Activated T-cell treated with anti-CD3 and anti-CD28 coated beads for 24 hours (primary cell): Measurements from ENCODE around the gene TTC28.

Experiments
- DNase-seq: peaks from one replicate; pipeline ENCODE4 v3.0.0-alpha.2; 2020; ENCODE audit warnings: low read depth

The TTC28 gene

DNA sequence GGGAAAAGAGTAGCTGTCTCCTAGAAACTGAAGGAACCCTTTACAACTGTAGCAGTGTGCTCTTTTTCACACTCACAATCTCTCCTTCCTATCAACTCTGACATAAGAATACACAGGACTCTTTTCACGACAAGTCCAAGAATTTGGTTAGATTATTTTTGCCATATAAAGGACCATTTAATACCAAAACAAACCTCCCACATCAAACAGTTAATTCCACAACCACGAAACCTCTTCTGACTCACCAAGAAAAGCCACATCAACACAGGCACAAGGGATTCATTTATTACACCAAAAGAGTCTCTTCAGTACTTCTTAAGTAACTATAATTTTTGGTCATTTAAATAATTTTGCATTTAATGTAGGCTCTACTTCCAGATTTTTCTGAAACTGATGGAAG is 538.0 kb downstream of the TTC28 start:
- DNase-seq, result no peak

DNA sequence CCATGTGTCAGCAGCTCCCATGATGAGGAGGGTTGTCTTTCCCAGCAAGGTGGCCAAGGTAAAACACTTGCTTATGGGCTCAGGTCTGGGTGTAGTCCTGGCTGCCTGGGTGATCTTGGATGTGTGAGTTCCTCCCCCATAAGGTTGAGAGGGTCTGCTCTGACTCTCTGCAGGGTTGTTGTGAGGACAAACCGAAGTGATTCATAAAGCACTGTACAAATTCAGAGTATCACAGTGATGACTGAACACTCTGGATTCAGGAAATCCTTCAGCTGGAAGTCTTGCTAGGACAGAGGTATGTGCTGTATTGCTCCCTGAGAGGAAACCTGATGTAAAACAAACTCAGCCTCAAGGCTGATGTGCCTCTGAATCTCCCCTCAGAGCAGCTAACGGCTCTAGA is 539.7 kb downstream of the TTC28 start:
- no peak for DNase-seq

DNA sequence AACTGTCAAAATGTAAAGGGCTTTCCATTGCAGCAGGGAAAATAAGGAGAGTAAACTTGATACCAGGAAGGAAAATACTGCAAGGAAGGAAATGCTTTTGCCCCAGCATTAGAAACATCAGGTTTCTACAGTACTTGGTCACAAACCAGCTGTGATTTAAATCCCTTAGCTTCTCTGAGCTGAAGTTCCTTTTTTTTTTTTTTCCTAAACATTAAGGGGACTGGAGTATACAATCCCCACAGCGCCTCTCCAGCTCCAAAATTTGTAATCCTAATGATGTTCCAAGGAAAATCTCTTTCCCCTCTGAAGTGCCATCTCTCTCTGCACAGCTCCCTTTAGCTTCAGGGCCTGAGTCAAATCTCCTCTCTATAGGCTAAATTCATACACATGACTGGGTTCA is 540.1 kb downstream of the TTC28 start:
- no peak for DNase-seq

DNA sequence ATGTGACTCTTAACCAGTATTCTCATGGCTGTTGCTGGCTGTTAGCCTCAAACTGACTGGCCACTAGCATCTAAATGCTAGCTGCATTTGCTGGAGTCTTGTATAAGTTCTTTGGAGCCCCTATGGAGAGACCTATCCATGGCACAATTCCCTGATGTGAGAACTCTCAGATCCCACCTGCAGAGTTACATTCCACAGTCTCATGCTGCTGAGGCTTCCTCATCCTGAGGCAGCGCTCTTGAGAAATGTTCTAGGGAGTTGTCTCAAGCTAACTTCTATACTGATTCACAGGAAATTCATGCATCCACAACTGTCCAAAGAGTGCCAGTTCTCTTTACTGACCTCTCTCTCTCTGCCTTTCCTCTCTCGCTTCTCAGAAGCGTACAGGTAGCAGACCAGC is 542.6 kb downstream of the TTC28 start:
- DNase-seq, result no peak

DNA sequence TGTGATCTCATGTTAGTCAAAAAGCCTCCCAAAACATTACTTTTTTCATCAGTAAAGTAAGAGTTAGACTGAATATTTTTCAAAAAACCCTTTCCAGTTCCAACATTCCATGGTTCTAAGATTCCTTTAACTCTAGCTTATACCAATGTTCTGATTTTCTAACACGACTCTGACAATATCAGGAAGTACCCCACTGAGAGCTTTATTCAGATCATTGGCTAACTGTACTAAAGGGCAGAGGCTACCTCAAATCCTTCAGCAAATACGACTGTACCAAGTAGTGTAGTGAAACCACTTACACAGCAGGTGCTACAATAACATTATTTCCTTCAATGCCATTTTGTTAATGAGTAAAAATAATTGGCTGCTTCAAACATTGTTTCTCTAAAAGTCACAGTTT is 547.2 kb downstream of the TTC28 start:
- no peak for DNase-seq

DNA sequence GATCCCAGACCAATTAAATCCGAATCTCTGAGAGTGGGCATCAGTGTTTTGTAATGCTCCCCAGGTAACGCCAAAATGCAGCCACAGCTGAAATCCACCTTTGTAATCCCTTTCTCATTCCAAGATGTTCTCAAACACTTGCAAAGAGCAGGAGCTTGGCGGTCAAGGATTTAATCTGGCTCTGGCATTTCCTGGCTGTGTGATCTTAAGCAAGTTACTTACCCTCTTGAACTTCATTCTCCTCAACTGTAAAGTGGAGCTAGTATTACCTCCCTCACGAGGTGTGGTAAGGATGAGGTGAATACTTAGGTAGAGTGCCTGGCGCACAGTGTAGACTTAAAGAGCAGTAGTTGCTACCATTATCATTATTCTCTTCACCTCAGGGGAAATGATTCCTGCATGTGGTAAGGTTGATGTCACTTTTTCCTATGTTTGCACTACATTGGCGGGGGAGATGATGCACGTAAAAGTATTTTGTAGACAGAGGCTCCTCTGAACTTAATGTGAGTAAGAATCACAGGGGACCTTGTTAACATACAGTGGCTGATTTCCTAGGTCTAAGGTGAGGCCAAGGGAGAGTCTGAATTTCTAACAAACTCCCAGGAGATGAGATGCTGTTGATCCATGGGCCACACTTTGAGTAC is 550.2 kb downstream of the TTC28 start:
- no peak for DNase-seq

DNA sequence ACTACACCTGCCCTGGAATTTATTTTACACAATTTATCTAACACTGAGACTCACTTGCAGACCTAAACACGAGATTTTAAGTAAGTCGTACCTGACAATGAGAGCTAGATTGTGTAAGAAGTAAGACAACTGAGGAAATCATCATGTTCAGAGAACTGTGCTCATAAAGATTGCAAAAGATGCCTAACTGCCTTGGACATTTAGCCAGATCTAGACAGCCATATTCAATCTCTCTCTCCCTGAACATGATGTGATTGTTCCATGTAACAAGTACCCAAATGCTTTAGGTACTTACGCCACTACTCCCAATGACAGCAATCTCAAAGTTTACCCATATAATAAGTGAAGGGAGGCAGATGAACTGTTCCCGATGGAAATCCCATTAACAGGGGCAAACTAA is 550.8 kb downstream of the TTC28 start:
- DNase-seq, result no peak

DNA sequence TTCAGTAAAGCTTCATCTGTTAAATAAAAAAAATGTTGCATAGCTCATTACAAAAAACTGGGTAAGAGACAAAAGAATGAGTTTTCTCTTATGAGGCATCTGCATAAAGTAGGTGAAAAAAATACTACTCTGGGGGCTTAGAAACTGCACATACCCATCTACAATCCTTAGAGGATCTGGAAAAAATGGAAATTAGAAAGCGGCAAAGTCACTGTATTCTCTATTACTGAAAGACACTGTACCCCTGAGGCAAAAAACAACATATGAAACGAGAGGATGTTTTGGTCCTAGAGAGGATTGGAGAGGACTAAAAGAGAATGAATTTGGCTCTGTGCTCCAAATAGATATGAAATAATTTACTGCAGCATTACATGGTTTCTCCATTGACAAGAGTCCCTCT is 553.8 kb downstream of the TTC28 start:
- DNase-seq, result no peak

DNA sequence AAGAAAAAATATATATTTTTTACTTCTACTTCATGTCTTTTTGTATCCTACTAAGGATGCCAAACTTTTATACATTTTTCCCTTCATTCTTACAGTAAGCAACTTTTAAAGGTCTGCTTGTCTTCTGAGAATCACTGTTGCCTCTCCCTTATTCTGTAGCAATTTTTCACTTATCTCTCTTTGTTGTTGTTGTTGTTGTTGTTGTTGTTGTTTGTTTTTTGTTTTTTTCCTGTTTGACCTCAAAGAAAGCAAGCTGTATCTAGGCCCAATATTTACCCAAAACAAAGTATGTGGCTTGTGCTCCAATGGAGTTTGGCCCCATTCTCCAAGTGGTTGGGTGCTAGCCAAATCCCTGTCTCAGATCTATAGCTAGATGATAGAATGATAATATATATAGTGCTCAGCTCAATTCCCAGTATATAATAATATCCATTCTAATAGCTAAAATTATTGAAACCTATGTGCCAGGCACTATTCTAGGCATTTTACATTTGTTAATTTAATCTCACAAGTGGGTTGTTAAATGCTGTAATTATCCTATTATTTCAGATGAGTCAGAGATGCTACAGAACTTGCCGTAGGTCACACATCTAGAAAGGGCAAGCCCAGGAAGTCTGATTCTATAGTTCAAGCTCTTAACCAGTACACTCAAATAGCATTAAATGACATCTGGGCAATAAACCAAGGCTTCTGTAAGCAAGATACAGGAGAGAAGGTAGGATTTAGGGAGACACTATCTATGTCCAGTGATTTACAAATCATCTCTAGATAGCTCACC is 555.5 kb downstream of the TTC28 start:
- no peak for DNase-seq

DNA sequence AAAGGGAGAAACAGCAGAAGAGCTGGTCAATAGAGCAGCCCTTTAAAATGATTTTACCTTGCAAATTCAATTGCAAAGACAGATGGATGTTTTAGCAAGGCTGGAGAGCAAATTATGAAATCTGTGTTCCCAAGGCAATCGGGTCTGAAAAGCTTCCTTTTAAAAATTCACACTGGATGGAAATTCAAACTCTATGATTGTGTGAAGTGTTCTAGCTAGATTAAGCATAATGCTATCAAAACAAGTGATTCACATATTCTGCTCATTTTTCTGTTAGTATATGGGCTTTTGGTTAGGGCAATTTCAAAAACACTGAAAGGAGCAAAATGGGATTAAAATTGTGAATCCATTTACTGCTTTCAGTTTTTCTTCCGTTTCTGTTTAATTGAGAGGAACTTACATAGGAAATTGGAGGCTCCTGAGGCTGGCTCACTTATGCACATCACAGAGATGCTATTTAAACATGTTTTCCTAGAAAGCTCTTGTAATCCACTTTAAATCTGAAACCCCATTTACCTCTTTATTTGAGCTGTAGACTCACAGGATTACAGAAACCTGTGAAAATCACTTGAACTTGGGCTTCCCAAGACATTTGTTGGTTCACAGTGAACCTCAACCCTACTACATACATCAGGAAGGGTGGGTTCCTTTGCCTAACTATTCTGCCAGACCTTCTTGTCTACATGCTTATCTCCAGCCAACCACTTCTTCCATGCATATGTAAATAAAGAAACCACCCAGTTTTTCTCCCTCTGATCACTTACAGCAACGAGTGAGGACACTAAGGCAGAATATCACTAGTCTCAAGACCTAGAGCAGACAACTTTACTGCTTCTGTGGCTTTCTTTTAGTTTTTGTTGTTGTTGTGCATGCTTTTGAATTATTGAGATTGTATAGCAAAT is 558.7 kb downstream of the TTC28 start:
- no peak for DNase-seq

DNA sequence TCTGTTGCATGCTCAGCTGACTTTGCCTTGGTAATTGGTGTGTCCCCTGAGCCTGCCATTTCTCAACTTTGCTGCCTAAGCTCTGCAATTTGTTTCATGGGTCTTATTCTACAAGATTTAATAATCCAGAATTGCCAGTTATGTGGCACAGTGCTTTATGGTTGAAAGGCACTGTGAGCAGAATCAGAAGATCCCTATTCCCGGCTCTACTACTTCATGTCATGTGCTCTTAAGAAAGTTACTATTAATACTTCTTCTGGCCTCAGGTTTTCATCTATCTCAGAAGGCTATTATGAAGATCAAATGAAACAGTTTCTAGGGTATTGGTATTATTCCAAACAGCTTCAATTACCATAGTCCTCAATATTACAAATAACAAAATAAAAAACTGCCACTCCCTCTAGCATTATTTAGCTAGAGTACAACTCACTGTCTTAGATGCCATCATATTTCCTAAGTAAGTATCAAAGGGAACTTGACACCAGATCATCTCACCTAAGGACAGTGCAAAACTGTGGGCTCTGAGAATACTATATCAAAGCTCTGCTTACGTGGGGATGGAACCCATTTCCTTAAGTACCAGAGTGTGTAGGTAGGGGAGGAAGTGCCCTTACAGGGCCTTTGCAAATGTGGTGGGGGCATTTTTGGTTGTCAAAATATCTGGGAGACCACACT is 560.5 kb downstream of the TTC28 start:
- DNase-seq, result no peak

DNA sequence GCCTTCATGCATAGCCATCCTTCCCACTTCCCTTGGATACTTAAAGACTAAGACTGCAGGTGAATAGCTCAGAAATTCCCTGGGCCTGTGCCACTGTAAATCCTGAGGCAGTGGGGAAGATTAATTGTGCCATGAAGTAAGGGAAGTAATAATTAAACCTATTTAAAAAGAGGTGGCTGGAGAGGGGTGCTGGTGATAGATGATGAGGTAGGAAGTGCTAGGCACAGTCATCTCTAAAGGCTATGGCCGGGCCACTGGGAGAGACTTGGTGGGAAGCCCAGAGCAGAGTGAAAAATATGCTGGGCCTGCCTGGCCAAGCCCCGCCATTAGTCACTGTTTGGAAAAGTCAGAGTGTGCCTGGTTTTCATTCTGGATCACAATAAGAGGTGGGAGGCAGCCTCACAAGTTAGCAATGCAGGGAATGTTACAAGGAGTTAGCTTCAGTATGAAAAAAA is 563.4 kb downstream of the TTC28 start:
- no peak for DNase-seq

DNA sequence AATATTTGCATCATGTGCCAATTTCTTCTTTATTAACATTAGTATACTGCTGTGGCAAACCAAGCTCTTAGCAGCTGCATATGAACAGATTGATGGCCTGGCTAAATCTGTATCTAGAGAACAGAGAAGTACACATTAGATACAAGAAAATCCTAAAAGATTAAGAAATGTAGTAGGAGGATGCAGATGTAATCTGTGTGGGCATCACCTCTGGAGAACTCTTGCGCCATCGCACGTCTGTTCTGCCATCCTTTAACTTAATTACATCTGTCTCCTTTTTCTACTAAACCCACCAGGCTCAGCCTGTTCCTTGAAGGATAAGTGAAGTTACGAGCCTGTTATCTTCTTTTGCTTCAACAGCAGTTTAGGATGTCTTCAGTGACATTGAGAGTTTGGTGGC is 564.2 kb downstream of the TTC28 start:
- no peak for DNase-seq

DNA sequence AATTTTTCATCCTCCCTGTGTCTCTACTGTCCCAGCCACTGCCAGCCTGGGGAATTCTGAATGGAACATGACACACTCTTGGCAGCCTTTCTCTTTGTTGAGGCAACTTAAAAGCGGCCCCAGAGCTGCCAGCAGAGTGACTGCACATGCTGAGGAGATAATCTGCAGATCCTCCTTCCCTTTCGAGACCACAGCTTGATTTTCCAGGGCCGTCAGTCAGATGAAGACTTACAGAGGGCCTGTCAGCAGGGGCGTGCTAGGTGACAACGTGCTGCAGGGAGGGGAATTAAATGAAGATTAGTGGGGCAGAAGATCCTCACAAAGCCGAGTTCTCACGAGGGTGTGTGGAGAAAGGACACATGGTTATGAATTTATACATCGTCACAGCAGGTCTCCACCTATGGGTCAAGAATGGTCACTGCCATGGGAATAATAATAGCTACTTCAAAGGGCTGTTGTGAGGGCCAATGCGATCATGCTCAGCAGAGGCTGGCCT is 567.0 kb downstream of the TTC28 start:
- no peak for DNase-seq

DNA sequence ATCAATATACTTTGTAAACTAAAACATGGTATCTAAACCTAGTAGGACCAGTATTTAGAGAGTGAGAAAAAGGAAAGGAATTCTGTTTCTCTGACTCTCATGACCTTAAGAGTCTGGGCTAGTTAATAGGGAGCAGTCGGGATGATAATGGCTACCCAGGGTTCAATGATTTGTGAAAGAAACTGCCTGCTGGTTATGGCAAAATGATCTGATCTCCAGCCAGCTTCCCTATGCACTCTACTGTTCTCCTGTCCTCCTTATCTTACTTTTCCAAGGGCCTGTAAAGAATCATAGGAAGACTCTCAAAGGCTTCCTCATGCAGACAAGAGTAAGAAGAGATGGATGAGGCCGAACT is 567.5 kb downstream of the TTC28 start:
- no peak for DNase-seq

DNA sequence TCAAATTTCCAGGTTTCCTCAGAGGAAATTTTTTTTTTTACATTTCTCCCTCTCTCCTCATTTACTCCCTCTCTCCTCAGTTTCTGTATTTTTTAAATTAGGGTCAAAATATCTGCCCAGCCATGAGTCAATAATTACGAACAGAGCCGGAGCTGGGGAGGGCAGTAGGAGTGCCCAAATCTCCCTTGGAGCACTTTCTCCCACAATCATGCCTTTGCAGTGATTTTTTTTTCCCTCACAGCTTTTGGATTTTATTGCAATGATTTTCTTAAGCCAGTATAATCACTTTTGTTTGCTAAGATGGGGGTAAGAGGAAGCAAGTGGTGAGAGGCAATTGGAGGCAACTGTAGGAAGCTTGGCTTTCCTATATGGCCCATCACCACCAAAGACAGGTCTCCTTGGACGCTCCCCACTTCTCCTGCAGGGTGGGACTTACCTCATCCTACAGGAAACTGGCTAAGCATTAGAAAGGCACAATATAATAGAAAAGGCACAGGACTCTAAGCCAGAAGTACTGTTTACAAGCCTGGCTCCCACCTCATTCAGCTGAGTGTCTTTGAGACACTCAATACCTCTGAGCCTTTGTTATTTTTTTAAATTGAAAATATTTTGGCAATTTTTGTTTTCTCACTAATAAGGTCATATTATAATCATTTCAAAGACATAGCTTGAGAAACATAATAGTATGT is 568.0 kb downstream of the TTC28 start:
- DNase-seq, result no peak

DNA sequence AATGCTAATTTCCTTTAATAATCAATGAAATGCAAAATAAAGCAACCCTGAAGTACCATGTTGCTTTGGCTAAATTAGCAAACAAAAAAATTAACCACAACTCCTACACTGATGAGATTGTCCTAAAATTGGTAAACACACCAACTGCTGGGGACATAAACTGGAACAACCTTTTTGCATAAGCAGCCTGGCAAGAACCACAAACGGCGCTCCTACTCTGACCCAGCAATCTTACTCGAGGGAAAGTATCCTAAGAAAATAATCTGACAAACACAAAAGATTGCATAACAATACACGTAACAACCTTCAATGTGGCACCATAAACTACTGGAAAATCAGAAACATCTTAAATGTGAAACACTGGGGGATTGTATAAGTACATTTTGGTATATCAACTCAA is 570.8 kb downstream of the TTC28 start:
- no peak for DNase-seq

DNA sequence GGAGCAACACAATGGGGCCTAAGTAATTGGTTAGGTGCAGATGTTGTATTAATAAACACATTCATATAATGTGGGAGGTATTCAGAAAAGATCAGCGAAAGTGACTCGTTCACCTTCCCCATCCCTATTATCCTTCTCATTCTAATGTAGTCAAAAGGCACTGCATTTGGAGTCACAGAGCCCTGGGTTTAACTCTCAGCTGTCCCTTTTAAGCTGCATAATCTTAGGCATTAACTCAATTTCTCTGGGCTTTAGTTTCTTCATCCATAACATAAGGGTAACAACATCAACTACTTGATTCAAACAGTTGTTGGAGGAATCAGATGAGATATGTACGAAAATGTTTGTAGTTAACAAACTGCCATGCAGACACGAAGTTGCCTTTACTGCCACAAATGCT is 573.0 kb downstream of the TTC28 start:
- DNase-seq, result no peak

DNA sequence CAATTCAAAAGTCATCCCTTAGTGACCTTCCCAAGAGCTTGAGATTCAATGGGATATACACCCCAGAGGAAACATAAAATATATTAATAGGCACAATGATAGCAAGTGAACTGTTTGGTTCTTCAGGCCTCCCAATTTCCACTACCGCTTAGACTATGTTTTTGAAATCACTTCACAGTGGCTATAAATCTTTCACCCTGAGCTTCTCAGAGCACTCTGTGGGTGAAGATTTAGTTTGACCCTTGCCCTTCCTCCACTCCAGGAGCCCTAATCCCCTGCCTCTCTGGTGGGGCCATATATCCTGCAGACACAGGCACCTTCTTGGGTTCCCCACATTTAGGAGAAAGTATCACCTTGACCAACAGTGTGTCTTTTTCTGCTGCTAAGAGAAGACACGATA is 573.7 kb downstream of the TTC28 start:
- no peak for DNase-seq

DNA sequence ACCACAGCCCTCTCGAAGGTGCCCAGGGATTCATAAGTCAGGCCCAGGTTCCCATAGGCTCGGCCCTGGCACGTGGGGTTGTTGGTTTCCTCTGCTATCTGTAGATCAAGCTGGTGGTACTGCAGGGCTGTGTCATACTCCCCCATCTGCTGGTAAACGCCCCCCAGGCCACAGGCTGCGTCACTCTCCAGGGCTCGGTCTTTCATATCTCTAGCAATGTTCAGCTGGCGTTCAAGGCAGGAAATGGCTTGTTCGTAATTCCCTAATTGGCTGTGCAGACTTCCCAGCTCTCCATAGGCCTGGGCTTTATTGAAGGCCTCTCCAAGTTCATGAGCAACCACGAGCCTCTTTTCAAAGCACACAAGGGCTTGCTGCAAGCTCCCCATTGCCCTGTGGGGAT is 574.2 kb downstream of the TTC28 start:
- DNase-seq, result no peak

DNA sequence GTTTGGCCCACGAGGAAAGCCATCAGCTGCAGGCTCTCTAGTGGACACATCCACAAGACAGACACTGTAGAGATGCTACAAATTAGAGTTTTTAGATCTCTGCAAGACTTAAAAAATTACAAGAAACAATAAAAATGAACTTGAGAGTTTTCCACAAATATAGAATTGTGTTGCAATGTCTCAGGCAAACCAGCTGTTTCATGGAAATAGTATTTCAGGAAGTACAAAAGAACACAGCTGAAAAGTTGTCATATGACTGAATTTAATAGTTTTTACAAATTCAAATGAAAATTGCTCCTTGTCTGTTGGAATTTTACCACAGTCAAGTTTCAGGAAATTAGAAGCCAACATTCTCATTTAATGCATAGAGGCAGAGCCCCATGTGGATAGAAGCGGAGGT is 576.0 kb downstream of the TTC28 start:
- DNase-seq, result no peak
